Pancreas (tissue), 10 donors: Measurements from ENCODE around the gene AKAP13. TPM values are rescaled to one million over a fixed set of nuclear protein-coding genes. Genes with fewer than 3 reads are reported as not detected.

Experiments used
- ATAC-seq, 4 donors: fragments of 200-7000 bp; cut with Tn5 transposase; one replicate each; pipeline versions ENCODE4 v1.8.0 to v1.9.1; 2020; ENCODE audit warnings: mild to moderate bottlenecking in 4 of 4, moderate library complexity in 4 of 4
- DNase-seq, 6 donors: peaks; one replicate each; pipeline ENCODE4 v3.0.0-alpha.2; 2020
- FAIRE-seq: peaks from 2 replicates; lab custom pipeline; 2012; peaks lifted over from hg19 to GRCh38; lab: Jason Lieb, UNC
- H3K27ac ChIP-seq, 4 donors: fragments of 200-600 bp; sonication (generic); 1 replicate in 3 of 4; 2 replicates in 1 of 4; pipeline versions ENCODE4 v1.5.0 to v1.8.0; 2020
- H3K27me3 ChIP-seq, 4 donors: fragments of 200-600 bp; one replicate each; pipeline ENCODE4 v1.8.0; 2021
- H3K36me3 ChIP-seq, 3 donors: fragments of 200-600 bp; sonication (generic) in 1 of 3; one replicate each; pipeline versions ENCODE4 v1.5.0 to v1.8.0; 2020 to 2021
- H3K4me1 ChIP-seq, 3 donors: fragments of 200-600 bp; one replicate each; pipeline ENCODE4 v1.8.0; 2021
- H3K4me3 ChIP-seq, 4 donors: fragments of 200-600 bp; sonication (generic) in 2 of 4; one replicate each; pipeline versions ENCODE4 v1.5.0 to v1.8.0; 2020 to 2021
- H3K9me3 ChIP-seq, 4 donors: fragments of 200-600 bp; one replicate each; pipeline ENCODE4 v1.8.0; 2021
- WGBS, 2 donors: extraction: QIAGEN DNeasy Blood & Tissue Kit; methylation state at CpG; one replicate each; pipeline ENCODE4 v1.1.7; 2013; 5-methylcytosine and 5-hydroxymethylcytosine counted together
- intact Hi-C, 3 donors: fragments of 100-400 bp; cut with DNase I; formaldehyde crosslinking; loops; one replicate each; pipeline versions ENCODE4 v1.11.1 to v1.14.2; 2022
- polyA plus RNA-seq, 2 donors: library from polyadenylated mRNA; stranded (reverse); fragments of 200-250 nt; gene quantifications; one replicate each; pipeline ENCODE4 v1.2.3, GENCODE V29; 2013
- total RNA-seq, 6 donors: library from RNA; stranded (reverse); fragmentation: NEBNext Ultra II Directional in 4 of 6; extraction: Animal tissue kit (Norgen Biotek cat#: 25700) in 4 of 6; gene quantifications; one replicate each; pipeline versions ENCODE4 v1.2.1 to v1.2.4, GENCODE V29; 2021 to 2023
- TF ChIP-seq, protein P1 (sequence below), 4 donors: fragments of 200-600 bp; sonication (generic) in 3 of 4; IDR thresholded peaks; one replicate each; pipeline versions ENCODE4 v1.5.0 to v1.8.0; 2021; ENCODE audit warnings: antibody characterized with exemption in 4 of 4
- donor health status: healthy with polysubstance abuse.
- donor health status: DM: no; HTN: no; CAD: no; lungs with moderate emphysema.
- donor health status: DM: no; HTN: no; CAD: no.
- donor health status: control.
- donor health status: control.
- donor health status: Bipolar disorder and iron deficiency.
- donor health status: DM: yes; HTN: yes; CAD: no.
- donor health status: DM: no; HTN: no; CAD: no.
- donor health status: DM: no; HTN: no; CAD: no.
- donor health status: DM: yes; HTN: yes; CAD: no.

AKAP13 gene
- total and polyA plus RNA-seq, 8 donors: 64.9 to 139 (median 89.9) TPM

DNA sequence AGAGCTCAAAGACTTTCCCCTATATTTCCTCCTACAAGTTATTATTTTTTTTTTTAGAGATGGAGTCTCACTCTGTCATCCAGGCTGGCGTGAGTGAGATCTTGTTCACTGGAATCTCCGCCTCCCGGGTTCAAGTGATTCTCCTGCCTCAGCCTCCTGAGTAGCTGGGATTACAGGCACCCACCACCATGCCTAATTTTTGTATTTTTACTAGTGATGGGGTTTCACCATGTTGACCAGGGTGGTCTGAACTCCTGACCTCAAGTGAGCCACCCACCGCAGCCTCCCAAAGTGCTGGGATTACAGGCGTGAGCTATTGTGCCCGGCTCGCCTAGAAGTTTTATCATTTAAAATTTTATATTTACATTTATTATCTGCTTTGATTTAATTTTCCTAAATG, 5.9 kb downstream of the AKAP13 start:
- 76 to 85% methylated on average over 7 of the region's 7 CpGs for whole genome bisulfite sequencing, 2 donors
- no peak for FAIRE-seq

DNA sequence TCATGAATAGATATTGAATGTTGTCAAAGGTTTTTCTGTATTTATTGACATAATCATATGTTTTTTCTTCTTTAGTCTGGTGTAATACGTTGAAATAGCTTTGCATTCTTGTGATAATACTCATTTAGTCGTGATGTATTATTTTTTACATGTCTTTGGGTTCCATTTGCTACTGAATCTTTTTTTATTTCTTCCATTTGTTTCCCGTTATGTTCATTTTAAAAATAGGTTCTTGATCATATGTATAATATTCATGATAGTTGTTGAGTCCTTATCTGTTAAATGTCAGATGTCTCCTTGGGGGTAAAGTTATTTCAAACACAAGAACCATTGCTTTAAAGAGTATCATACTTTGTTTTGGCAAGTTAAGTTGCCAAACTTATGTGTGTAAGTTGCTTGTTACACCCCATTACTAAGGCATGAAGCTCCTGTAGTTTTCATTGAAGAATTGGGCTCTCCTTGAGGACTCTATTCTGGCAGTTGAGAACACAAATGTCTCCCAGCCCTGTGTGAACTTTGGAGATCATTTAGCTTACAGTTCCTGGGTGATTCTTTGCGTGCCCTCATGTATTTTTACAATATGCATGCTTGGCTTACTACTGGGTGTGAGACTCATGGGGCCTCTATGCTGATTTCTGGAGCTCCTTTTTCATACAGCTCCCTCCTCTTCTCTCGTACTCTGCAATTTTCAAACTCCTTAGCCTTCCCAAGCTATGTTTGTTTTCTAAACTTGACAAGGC, 8.3 kb downstream of the AKAP13 start:
- FAIRE-seq: no peak

More for the DNA sequence above, 5.9 kb downstream of the AKAP13 start:
- no peak overlapping the region for H3K27ac ChIP-seq
- no peak for DNase-seq
- H3K9me3 ChIP-seq: no peaks in the 10 kb centered on the region
- H3K36me3 ChIP-seq: no peaks in the 10 kb centered on the region
- intact Hi-C loops: no loop called here
- H3K4me3 ChIP-seq: no peak overlapping the region
- TF ChIP-seq, protein P1, sequence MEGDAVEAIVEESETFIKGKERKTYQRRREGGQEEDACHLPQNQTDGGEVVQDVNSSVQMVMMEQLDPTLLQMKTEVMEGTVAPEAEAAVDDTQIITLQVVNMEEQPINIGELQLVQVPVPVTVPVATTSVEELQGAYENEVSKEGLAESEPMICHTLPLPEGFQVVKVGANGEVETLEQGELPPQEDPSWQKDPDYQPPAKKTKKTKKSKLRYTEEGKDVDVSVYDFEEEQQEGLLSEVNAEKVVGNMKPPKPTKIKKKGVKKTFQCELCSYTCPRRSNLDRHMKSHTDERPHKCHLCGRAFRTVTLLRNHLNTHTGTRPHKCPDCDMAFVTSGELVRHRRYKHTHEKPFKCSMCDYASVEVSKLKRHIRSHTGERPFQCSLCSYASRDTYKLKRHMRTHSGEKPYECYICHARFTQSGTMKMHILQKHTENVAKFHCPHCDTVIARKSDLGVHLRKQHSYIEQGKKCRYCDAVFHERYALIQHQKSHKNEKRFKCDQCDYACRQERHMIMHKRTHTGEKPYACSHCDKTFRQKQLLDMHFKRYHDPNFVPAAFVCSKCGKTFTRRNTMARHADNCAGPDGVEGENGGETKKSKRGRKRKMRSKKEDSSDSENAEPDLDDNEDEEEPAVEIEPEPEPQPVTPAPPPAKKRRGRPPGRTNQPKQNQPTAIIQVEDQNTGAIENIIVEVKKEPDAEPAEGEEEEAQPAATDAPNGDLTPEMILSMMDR (IDR thresholded peaks at IDR 0.05): no peak
- no peaks in the 10 kb centered on the region for H3K27me3 ChIP-seq
- peaks cover 0 to 15% (median 0%) of the 10 kb centered on the region in 3 donors for H3K4me1 ChIP-seq
- no peak for ATAC-seq

DNA sequence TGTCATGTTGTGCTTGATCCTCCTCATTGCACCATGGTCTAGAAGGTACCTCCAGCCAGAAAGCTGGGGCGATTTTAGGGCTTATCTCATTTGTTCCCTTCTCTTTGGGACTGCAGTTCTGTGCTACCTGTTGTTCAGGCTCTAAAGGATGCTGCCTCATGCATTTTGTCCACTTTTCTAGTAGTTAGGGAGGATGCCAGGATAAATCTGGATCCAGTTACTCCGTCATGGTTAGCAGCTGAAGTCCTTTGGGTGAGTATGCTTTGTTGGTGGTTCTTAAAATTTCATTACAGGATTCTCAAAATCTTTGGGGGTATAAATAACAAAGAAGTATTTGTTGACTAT, 8.9 kb downstream of the AKAP13 start:
- ATAC-seq (no peak), FAIRE-seq (no peak), DNase-seq (no peak)
- Histone ChIP-seq H3K4me3 (no peak overlapping the region), H3K9me3 (no peaks in the 10 kb centered on the region), H3K27ac (no peak overlapping the region), H3K36me3 (no peaks in the 10 kb centered on the region), H3K27me3 (no peaks in the 10 kb centered on the region), H3K4me1 (peaks cover 4 to 15% (median 13%) of the 10 kb centered on the region in 3 donors)
- intact Hi-C loops: no loop called here
- TF ChIP-seq, protein P1 (IDR thresholded peaks at IDR 0.05): no peak
- 80 to 82% methylated on average over 2 of the region's 2 CpGs for WGBS, 2 donors

More for the DNA sequence above, 8.3 kb downstream of the AKAP13 start:
- TF ChIP-seq, protein P1 (IDR thresholded peaks at IDR 0.05): no peak
- H3K27ac ChIP-seq: no peak overlapping the region
- no peak overlapping the region for H3K4me3 ChIP-seq
- ATAC-seq (no peak), DNase-seq (no peak)
- intact Hi-C loops: no loop called here
- H3K36me3 ChIP-seq: no peaks in the 10 kb centered on the region
- H3K4me1 ChIP-seq: peaks cover 4 to 10% (median 8%) of the 10 kb centered on the region in 3 donors
- no peaks in the 10 kb centered on the region for H3K9me3 ChIP-seq
- no peaks in the 10 kb centered on the region for H3K27me3 ChIP-seq
- 93% methylated on average over 5 of the region's 5 CpGs for WGBS, 2 donors

DNA sequence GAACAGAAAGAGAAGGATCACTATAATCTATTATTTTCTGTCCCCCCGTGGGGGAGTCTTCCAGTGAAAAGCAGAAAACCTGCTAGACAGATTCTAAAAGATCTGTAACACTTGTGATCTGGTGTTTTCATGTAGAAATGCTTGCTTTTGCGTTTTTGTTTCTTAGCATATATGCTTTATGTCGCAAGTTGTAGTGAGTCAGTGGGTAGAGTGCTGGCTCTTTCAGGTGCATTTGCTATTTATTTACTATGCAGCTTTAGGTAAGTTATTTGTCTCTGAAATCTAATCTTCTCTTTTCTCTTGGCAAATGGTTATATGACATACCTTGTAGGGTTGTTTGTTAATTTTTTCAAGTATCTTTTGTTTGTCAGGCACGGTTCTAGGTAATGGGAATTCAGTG, 9.4 kb downstream of the AKAP13 start:
- TF ChIP-seq, protein P1 (IDR thresholded peaks at IDR 0.05): no peak
- WGBS, 2 donors: 73 to 76% methylated on average over 4 of the region's 4 CpGs
- Histone ChIP-seq H3K9me3 (no peaks in the 10 kb centered on the region), H3K36me3 (no peaks in the 10 kb centered on the region), H3K27me3 (no peaks in the 10 kb centered on the region), H3K27ac (no peak overlapping the region), H3K4me3 (no peak overlapping the region), H3K4me1 (peaks cover 4 to 20% (median 17%) of the 10 kb centered on the region in 3 donors)
- FAIRE-seq (no peak), ATAC-seq (no peak), DNase-seq (no peak)
- intact Hi-C loops: no loop called here

DNA sequence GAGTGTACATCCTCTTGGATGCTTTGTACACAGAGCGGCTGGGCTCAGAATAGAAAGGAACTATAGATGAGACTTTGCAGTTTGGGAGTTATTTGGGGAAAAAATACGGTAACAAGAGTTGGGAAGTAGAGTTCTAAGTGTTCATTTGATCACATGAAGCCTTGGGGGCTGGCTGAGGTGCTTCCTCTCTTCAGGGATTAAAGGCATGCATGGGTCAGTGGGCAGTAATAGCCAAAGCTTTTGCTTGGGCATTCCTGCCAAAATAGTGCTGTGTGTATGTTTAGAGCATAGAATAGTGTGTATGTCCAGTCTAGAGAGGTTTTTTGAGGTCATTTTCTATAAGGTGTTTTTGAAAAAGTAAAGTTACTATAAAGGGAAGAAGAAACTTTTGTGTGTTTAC, 12.8 kb downstream of the AKAP13 start:
- no peak overlapping the region for H3K4me3 ChIP-seq
- 85 to 87% methylated on average over 2 of the region's 2 CpGs for WGBS, 2 donors
- intact Hi-C loops: no loop called here
- ATAC-seq (no peak), FAIRE-seq (no peak), DNase-seq (no peak)
- no peaks in the 10 kb centered on the region for H3K27me3 ChIP-seq
- TF ChIP-seq, protein P1 (IDR thresholded peaks at IDR 0.05): no peak
- H3K4me1 ChIP-seq: peaks cover 4 to 29% (median 17%) of the 10 kb centered on the region in 3 donors
- H3K36me3 ChIP-seq: no peaks in the 10 kb centered on the region
- H3K27ac ChIP-seq: no peak overlapping the region
- H3K9me3 ChIP-seq: no peaks in the 10 kb centered on the region
